ENCODE measurements around the gene PES1. TPM values are rescaled to one million over a fixed set of nuclear protein-coding genes. Genes with fewer than 3 reads are reported as not detected.
"Not testable (repeated sequence)": the region's sequence is repeated elsewhere in the genome, so short reads cannot be mapped to it uniquely, and the experiment has no call there.

Gene PES1
- total RNA-seq, 1 donor from 2014 or later = 82.9 TPM

DNA sequence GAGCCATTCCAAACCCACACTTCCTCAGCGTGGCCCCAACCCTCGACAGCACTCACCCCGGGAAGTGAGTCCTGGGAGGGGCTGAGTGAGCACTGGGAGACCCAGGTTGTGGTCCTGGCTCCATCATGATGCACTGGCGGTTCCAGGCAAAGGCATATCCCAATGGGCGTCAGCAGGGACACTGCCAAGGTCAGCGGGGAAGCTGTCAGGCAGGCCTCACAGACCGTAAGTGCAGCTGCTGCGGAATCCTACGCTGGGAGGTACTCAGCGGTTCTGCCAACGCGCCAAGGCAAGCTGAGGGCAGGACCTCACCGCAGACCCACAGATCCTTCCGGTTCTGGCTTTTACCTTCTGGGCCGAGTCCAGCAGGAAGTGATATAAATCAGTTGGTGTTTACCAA, 15.9 kb downstream of the PES1 start:
- no peak for DNase-seq (ENCODE audit: low spot score)

DNA sequence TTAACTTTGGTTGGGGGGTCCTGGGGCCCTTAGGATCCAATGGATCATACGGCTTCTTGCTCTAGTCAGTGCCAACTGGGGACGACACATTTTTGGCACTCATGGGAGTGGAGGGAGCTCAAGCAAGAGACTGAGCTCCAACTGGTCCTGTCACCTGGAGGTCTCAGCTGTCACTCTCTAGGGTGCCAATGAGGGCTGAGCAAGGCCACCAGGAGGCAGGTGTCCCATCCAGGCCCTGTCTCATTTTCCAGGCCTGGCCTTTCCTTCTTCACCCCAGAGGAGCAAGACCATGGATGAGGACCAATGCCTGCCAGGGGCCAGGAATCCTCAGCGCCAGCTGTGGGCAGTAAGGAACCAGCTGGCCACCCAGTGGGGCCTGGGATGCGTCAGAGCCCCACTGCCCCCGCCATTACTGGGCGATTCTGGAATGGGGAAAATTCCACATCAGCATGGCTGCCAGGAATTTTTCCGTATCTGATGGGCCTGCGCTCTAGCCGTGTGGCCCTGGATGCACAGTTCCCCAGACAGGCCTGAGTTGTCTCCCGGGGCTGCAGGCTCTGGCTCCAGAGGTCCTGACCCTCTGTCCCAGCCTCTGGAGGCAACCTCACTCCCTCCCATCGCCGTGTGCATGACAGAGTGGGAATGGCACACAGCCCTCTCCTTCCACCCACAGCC, 16.6 kb downstream of the PES1 start:
- peak; percentile 77 for DNase-seq (ENCODE audit: low spot score)

DNA sequence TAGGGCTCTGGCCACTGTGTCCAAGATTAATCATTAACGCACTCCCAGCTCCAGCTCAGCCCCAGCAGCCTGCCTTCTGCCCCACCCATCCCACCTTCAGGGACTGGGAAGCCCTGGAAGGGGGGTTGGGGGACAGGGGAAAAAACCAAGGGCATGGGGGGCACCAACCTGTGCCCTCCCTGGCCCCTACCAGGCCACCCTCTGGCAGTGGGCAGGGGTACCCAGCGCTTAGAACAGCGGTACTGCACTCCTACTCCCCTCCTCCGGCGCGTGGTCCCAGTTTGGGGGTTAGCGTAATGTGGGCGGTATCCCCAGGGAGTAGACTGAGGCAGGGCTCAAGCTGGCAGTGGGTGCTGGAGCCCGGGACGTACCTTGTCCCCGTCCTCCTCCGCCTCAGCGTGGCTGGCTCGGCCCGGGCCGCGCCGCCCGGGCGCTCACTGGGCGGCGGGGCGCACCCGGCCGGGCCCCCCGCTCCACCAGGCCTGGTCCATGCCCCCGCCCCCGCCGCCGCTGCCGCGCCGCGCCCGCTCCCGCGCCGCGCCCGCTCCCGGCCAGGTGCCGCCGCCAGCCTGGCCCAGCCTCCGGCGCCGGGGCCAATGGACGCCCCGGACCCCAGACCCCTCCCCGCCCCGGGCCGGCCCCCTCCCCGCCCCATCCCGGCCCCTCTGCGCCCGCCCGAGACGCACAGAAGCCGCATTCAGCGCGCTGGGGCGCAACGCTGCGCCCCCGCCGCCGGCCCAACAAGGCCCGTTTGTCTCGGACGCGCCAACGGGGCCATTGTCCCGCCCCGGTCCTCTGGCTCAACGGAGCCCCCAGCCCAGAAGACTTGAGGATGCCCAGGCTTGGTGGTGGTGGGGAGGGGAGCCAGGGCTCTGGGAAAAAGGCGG, 17.4 kb downstream of the PES1 start, which contains the start of gene GAL3ST1:
TSS of gene GAL3ST1 (minus strand) at position 571 of the 887 bp plus-strand sequence. CDS start 17,273 bp downstream, outside the sequence.
- DNase-seq (ENCODE audit: low spot score) = no peak

DNA sequence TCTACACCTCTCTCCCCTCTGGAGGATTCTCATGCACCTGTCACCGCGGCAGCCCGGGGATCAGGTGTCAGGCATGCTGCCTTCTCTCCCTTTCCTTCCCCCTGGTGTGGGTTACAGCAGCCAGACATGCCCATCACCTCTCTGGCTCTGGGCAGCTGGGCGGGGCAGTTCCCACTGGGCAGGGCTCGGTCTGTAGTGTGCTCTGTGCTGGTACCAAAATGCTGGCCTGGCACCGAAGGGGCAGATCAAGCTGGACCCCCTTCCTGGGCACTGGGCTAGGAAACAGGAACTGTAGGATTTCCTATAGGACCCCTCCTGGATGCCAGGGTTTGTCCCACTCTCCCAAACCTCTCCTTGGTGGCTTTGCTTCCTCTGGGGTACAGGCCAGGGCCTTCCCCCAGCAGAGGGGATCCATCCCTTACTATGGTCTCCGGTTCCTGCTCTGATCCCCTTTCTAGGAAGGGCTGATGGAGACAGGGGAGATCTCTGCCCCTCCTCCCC, 18.1 kb downstream of the PES1 start:
- DNase-seq (ENCODE audit: low spot score) = no peak

- DNase-seq (ENCODE audit: low spot score) = no peak
Observed at GRCh38 chr22:30572840-30573593, 18.7 kb downstream of the PES1 start.

GRCh38 chr22:30572210-30572609, 19.5 kb downstream of the PES1 start:
- DNase-seq (ENCODE audit: low spot score) = no peak

DNA sequence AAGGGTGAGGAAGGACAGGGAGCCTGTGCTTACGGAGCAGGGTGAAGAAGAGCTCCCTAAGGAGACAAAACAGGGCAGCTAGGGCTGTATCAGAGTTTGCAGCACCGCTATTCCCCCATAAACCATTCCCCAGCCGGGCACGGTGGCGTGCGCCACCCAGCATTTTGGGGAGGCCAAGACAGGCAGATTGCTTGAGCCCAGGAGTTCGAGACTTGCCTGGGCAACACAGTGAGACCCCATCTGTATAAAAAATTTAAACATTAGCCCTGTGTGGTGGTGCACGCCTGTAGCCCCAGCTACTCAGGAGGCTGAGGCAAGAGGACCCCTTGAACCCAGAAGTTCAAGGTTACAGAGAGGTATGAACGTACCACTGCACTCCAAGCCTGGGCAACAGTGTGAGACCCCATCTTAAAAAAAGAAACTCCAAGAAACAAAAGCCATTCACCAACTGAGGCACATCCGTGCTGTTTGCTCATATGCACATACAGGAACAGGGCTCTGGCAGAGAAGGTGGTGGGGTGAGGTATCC, 22.0 kb downstream of the PES1 start:
- no peak for DNase-seq (ENCODE audit: low spot score)

DNA sequence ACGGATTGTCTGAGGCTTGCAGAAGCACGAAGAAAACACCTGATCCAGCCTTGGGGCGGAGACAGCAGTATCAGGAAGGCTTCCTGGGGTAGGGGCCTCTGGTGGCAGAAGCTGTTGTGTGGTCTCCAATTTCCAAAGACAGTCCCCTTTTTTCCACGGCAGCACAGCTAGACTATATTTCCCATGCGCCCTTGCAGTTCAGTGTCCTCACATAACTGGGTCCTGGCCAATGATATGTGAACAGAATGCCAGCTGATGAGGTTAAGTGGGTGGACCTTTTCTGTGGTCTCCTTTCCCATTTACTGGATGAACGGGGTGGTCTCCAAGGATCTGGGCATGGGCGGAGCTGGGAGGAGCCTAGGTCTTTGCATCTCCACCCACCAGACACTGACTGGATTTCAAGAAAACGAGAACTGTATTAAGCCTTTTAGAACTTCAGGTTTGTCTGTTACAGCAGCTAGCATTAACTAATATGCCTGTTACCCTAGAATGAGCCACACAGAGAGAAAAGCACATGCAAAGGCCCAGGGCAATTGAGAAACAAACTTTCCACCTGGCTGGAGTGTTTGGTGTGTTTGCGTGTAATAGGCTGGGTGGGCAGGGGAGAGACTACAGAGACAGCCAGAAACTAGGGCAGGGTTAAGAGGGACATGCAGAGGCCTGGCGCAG, 23.4 kb downstream of the PES1 start:
- no peak for DNase-seq (ENCODE audit: low spot score)

- not testable (repeated sequence) for DNase-seq (ENCODE audit: low spot score)
Observed at GRCh38 chr22:30567277-30567676, 24.4 kb downstream of the PES1 start.

- no peak for DNase-seq (ENCODE audit: low spot score)
Observed at GRCh38 chr22:30566125-30566524, 25.6 kb downstream of the PES1 start.

DNA sequence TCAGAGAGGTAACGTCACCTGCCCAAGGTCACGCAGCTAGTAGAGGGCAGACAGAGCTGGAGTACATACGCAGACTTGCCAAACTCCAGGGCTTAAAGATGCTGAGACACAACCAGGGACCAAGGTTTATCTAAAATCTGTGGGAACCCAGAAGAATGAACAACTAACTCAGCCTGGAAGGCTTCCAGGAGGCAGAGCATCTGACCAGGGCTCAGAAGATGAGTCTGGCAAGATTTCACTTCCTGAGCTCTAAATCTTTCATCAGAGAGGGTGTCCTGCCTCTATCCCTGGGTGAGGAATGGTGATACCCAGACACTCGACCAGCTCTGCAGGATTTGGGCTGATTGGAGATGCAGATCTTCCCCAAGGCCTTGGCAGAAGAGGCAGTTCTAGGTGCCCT, 26.4 kb downstream of the PES1 start:
- DNase-seq (ENCODE audit: low spot score) = no peak

- DNase-seq (ENCODE audit: low spot score) = no peak
Observed at GRCh38 chr22:30564761-30565119, 27.0 kb downstream of the PES1 start.

GRCh38 chr22:30564045-30564760, 27.5 kb downstream of the PES1 start:
- DNase-seq (ENCODE audit: low spot score) = no peak

GRCh38 chr22:30562366-30562765, 29.3 kb downstream of the PES1 start:
- DNase-seq (ENCODE audit: low spot score) = no peak

- no peak for DNase-seq (ENCODE audit: low spot score)
Observed at GRCh38 chr22:30561402-30562189, 30.1 kb downstream of the PES1 start.

GRCh38 chr22:30560643-30561202, 31.0 kb downstream of the PES1 start:
- DNase-seq (ENCODE audit: low spot score) = not testable (repeated sequence)

GRCh38 chr22:30559889-30560288, 31.8 kb downstream of the PES1 start:
- DNase-seq (ENCODE audit: low spot score) = no peak

GRCh38 chr22:30557243-30557642, 34.5 kb downstream of the PES1 start:
- DNase-seq (ENCODE audit: low spot score) = no peak

GRCh38 chr22:30556388-30556787, 35.3 kb downstream of the PES1 start:
- DNase-seq (ENCODE audit: low spot score) = no peak

All from ureter (tissue), 1 donor.